NCI-H2196 treated with DMSO at 0.1 percent for 48 hours (cell line): Measurements from ENCODE around the gene CXCL6.

Source experiments
- DNase-seq: peaks from one replicate; lab custom pipeline; 2025; ENCODE audit not compliant: unreplicated experiment; lab: John Stamatoyannopoulos, UW

Gene CXCL6

DNA sequence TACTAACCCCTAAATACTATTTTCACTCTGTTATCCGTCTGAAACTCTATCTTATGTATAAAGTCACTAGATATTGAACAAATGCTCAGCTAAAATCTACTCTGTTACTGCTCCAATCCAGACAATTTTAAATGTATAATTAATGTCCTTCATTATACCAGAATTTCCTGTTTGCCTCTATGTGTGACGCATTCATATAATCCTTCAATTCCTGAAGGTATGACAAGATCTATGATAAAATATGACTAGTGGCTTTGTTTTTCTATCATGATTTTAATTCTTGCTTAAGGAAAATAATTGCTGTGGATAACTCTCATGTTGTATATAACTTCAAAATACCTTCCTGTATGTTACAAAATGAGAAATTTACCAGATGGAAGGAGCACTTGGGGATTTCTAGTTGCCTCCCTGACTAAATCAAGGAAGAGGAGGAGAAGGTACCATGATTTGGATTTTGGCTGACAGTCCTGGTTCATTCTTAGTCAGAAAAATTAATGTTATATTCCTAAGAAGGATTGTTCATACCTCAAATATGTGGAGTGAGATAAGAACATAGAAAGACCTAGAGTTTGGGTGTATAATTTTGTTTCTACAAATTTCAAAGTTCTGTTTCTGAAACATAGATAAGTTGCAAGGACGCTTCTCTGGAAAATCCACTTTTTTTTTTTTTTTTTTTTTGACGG, 4.9 kb downstream of the CXCL6 start:
- DNase-seq = no peak

DNA sequence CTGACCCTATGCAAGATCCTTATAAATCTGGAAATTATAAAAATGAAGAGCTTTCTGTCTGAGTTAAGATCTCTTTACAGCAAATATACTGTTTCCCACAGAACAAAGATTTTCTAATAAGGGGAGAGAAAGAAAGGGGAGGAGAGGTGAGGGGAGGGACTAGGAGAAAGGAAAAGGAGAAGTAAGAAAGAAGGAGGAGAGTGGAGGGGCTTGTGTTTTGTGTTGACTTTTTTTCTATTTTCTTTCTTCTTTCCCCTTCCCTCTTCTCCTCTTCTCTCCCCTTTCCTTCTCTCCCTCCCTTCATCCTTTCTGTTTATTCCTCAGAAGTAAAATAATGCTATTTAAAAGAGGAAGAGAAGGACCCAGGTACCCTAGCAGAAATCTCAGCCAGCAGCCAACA, 6.2 kb downstream of the CXCL6 start:
- no peak for DNase-seq

- no peak for DNase-seq
These were observed 6.9 kb downstream of the CXCL6 start for GRCh38 chr4:73843369-73843768.

- no peak for DNase-seq
These were observed 7.9 kb downstream of the CXCL6 start for GRCh38 chr4:73844345-73844744.

- no peak for DNase-seq
These were observed 8.3 kb downstream of the CXCL6 start for GRCh38 chr4:73844806-73845205.

DNA sequence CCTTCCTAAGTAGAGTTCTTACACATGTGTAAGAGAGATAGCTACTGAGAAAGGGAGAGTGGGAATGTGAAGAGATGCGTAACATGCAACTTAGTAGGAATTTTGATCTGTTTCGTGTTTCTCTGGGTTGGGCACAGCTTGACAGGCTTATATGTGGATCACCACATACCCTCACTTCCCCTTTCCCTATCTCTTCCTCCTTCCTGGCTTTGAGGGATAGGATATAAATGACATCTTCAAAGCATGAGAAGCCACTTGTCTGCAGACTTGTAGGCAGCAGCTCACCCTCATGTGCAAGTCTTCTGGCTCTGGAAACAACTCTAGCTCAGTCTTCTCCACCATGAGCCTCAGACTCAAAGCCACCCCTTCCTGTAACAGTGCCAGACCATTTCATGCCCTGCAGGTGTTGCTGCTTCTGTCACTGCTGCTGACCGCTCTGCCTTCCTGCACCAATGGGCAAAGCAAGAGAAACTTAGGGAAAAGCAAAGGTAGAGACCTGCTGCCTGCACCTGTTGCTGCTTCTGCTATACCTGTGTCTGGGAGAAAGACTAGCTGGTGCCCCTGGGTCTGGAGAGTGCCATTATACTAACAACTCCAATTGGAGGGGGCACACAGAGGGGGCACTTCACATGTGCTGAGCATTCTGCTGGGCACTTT, 11.2 kb downstream of the CXCL6 start:
- DNase-seq = no peak

DNA sequence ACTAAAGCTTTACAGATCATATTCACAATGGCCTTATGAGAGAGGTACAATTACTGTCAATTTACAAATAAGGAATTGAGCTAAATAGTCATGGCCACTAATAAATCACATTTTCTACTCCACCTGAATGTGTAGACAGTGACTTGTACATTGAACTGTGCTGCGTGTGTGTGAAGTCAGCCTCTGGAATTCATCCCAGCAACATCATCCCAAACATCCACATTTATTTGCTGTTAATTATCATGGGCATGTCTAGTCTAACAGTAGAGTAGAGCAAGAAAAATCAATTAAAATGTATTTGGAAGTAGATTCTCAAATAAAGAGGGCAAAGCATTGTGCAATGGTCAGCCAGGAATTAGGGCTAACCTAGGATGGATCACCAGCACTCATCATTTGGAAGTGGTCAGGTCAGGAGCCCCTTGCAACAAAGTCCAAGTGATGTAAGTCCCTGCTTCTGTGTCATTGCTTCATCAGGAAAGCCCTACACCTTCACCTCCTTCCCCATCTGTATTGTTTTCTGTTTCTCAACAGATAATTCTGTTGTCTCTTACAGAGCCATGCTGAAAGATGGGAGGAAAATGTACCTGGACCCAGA, 11.8 kb downstream of the CXCL6 start:
- DNase-seq = no peak

DNA sequence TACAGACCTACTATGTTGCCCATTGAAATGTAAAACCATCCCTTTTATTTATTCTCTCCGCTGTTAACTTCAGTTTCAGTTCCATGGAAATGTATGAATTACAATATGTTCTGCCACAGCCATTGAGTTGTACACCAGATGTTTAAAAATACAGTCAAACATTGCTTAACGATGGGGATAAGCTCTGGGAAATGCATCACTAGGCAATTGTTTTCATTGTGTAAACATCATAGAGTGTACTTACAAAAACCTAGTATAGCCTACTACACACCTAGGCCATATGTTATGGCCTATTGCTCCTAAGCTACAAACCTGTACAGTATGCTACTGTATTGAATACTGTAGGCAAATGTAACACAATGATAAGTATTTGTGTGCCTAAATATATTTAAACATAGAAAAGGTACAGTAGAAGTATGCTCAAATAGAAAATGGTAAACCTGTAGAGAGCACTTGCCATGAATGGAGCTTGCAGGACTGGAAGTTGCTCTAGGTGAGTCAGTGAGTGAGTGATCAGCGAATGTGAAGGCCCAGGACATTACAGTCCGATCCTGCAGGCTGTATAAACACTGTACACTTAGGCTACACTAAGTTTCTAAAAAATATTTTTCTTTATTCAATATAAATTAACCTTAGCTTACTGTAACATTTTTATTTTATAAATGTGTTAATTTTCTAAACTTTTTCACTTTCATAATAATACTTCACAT, 13.9 kb downstream of the CXCL6 start:
- no peak for DNase-seq

DNA sequence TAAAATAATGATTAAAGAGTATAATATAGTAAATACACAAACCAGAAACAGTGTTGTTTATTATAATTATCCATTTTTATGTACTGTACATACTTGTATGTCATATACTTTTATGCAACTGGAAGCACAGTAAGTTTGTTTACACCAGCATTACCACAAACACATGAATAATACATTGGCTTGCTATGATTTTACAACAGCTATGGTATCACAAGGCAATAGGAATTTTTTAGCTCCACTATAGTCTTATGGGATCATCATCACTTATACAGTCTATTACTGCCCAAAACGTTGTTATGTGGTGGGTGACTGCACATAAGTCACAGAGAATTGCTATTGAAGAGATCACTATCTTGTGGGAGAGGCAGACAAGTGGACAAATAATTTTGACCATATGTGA, 14.8 kb downstream of the CXCL6 start:
- no peak for DNase-seq

DNA sequence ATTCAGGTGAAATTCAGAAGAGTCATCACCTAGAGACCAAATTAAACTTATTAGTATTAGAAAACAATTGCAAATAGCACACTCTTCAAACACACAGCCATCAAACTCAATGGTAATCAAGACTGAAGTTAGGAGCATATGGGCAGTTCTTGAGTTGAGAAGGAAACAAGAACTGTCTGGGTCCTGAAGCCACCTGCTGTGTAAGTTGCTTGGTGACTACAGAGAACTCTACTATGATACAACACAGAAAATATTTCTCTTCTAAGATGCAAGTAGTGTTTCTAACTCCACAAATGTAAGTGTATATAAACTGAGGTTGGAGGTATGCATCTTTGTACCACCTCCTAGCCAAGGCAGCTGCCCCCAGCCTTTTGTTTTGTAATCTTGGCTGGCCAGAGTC, 16.3 kb downstream of the CXCL6 start:
- no peak for DNase-seq

GRCh38 chr4:73853246-73853704, 16.8 kb downstream of the CXCL6 start, which contains the start of gene PF4V1:
Gene PF4V1, plus strand, starts transcription at chr4:73853296. Its CDS starts 67 bp downstream, at chr4:73853363.
- no peak for DNase-seq

- no peak for DNase-seq
These were observed 17.4 kb downstream of the CXCL6 start for GRCh38 chr4:73853718-73854473.

DNA sequence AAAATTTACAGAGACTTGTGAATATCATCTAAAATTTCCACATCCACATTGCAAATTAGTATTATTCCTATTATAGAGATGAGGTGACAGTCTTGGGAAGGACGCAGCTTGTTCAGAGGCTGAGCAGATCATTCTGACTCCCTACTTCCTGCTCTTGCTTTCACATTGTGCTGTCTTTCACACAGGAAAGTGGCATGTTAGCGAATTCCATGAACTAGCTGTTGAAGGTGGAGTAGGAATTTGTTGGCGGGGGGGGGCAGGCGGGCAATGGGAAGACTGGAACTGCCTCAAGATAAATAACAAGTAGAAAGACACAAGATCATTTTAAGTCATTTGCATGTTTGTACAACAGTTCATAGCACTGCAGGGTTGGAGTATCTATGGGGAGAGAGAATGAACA, 18.9 kb downstream of the CXCL6 start:
- no peak for DNase-seq

GRCh38 chr4:73856518-73856917, 20.0 kb downstream of the CXCL6 start:
- no peak for DNase-seq

- no peak for DNase-seq
These were observed 23.2 kb downstream of the CXCL6 start for GRCh38 chr4:73859614-73860088.

DNA sequence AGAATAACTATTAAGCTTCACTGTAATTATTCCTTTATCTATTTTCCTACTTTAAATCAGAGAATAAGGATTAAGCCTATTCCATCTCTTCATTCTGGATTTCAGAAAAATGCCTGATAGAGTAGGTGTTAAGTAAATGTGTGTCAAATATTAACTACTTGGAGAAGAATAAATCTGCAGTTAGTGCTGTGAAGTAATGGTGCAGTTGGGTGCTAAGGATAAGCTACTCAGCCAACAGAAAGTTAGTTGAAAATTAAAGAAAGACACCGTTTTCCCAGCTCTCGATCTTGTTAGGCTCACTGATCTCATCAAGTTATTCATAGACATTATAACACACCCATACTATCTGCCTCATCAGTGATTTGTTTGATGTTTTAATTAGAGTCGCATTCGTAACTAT, 23.7 kb downstream of the CXCL6 start:
- DNase-seq = no peak

- DNase-seq = no peak
These were observed 24.4 kb downstream of the CXCL6 start for GRCh38 chr4:73860917-73861316.

- DNase-seq = no peak
These were observed 25.8 kb downstream of the CXCL6 start for GRCh38 chr4:73862322-73862721.

DNA sequence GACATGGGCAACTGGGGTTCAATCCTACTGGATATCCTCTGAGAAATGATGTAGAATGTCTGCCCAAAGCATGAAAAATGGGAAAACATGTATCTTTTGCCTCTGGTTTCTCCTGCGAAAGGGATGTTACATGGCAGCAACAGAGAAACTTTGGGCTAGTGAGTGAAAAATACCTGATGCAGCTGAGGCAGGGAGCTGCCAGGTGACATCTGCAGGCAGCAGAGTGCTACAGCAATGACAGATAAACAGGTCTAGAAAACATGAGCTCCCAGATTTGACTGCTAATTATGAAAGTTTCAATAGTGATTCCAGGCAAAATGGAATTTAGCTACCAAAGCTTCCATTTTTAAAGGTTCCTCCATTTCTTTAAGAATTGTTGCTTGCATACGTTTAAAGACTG, 27.9 kb downstream of the CXCL6 start:
- DNase-seq = no peak

DNA sequence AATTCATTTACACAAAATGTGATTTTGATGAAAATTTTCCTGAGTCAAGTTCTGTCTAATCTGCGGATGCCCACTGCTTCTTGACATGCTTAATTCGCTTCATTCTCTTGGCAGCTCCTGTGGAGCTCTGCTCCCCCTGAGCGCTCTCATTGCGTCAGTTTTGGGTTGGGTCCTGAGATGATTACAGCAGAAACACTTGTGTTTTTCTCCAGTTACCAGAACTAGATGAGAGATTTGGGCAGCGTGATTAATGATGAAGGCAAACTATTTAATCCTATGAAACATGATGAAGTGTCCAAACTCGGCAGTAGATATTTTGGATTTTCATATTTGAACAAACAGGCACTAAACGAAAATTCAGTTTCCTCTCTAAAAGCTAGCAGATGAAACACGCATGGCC, 28.5 kb downstream of the CXCL6 start:
- no peak for DNase-seq
